ENCODE results near the gene HDAC7.

DNA sequence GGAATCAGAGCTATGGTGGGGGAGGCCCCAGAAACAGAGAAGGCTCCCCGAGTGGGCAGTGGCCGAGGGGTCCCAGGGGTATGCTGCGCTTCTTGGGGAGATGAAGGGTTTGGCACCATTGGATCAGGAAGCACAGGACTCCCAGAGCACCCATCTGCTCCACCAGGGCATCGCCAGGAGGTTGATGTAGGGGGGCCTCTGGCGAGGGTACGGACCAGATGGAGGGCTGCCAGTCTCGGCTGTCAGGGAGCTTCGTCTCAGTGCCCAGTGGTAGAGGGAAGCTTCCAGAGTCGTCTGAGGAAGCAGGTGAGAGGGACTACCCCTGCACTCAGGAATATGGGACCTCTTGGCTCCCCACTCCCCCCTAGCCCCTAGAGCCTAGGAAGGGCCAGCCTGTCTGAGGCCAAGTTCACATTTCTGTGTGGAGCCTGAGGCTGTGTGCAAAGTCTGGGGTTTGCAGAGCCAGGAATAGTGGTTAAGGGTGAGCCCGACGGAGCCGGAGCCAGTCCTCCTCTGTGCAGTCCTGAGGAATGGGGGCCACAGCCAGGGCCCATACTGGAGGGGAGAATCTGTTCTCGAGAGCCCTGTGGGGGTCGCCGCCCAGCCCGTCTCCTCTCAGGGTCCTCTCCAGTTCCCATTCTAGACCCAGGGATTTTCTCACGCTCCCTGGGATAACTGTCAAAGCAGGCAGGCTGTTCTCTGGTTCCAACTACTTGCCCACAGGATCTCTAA, 36.5 kb downstream of the HDAC7 start:
- TF ChIP-seq, protein P1, sequence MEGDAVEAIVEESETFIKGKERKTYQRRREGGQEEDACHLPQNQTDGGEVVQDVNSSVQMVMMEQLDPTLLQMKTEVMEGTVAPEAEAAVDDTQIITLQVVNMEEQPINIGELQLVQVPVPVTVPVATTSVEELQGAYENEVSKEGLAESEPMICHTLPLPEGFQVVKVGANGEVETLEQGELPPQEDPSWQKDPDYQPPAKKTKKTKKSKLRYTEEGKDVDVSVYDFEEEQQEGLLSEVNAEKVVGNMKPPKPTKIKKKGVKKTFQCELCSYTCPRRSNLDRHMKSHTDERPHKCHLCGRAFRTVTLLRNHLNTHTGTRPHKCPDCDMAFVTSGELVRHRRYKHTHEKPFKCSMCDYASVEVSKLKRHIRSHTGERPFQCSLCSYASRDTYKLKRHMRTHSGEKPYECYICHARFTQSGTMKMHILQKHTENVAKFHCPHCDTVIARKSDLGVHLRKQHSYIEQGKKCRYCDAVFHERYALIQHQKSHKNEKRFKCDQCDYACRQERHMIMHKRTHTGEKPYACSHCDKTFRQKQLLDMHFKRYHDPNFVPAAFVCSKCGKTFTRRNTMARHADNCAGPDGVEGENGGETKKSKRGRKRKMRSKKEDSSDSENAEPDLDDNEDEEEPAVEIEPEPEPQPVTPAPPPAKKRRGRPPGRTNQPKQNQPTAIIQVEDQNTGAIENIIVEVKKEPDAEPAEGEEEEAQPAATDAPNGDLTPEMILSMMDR (conservative IDR thresholded peaks at IDR 0.05; ENCODE audit: low read length) = no peak
- no peak for TF ChIP-seq EZH2phosphoT487 (IDR thresholded peaks at IDR 0.05; ENCODE audit: borderline replicate concordance)
